WTC11 (cell line): ENCODE results near the gene THRSP. TPM values are rescaled to one million over a fixed set of nuclear protein-coding genes. Genes with fewer than 3 reads are reported as not detected.

Source experiments
- ATAC-seq: fragments of 200-7000 bp; cut with Tn5 transposase; 2 replicates; pipeline ENCODE4 v1.10.0; 2021; ENCODE audit warnings: mild to moderate bottlenecking, moderate library complexity
- CTCF ChIA-PET: fragments of 300-600 bp; sonication (Branson Sonifier 250); formaldehyde crosslinking; loops from one replicate; lab custom pipeline; 2021; ENCODE audit warnings: antibody characterized with exemption; lab: Charles Lee
- POLR2A ChIA-PET: fragments of 350-600 bp; sonication (Branson Sonifier 250); formaldehyde crosslinking; loops from one replicate; lab custom pipeline; 2021; ENCODE audit warnings: antibody characterized with exemption; lab: Charles Lee
- DNase-seq: peaks from one replicate; pipeline ENCODE4 v3.0.0; 2021; ENCODE audit warnings: low spot score
- H3K27ac Mint-ChIP-seq: 2 replicates; pipeline ENCODE4 v1.8.0; 2021; ENCODE audit warnings: mixed read lengths
- H3K27me3 Mint-ChIP-seq: 2 replicates; pipeline ENCODE4 v1.8.0; 2021; ENCODE audit warnings: low read depth, mild to moderate bottlenecking, moderate library complexity, mixed read lengths
- H3K36me3 Mint-ChIP-seq: 2 replicates; pipeline ENCODE4 v1.8.0; 2021; ENCODE audit warnings: mixed read lengths
- H3K4me1 Mint-ChIP-seq: 2 replicates; pipeline ENCODE4 v1.8.0; 2022; ENCODE audit warnings: mixed read lengths
- H3K4me3 Mint-ChIP-seq: 2 replicates; pipeline ENCODE4 v1.8.0; 2021; ENCODE audit warnings: mild to moderate bottlenecking, moderate library complexity, mixed read lengths
- H3K9me3 Mint-ChIP-seq: 2 replicates; pipeline ENCODE4 v1.8.0; 2021; ENCODE audit warnings: mixed read lengths
- ARID4B ChIP-seq: sonication (generic); formaldehyde crosslinking; IDR thresholded peaks from 2 replicates; pipeline ENCODE4 v1.8.0; 2023; ENCODE audit warnings: missing genetic modification reagents, mild to moderate bottlenecking, borderline replicate concordance
- ELF4 ChIP-seq: sonication (generic); formaldehyde crosslinking; IDR thresholded peaks from 2 replicates; pipeline ENCODE4 v1.8.1; 2022; ENCODE audit warnings: low read depth, mild to moderate bottlenecking, moderate library complexity, missing genetic modification reagents
- ETV6 ChIP-seq: sonication (generic); formaldehyde crosslinking; IDR thresholded peaks from 2 replicates; pipeline ENCODE4 v1.8.1; 2022; ENCODE audit warnings: mild to moderate bottlenecking, missing genetic modification reagents
- FOXK1 ChIP-seq: sonication (generic); formaldehyde crosslinking; IDR thresholded peaks from 2 replicates; pipeline ENCODE4 v1.8.0; 2022; ENCODE audit warnings: mild to moderate bottlenecking, moderate library complexity, missing genetic modification reagents
- FOXP4 ChIP-seq: sonication (generic); formaldehyde crosslinking; IDR thresholded peaks from 2 replicates; pipeline ENCODE4 v1.8.0; 2022; ENCODE audit warnings: mild to moderate bottlenecking, missing genetic modification reagents
- GRHL2 ChIP-seq: fragments of 250-450 bp; sonication (Bioruptor Pico); IDR thresholded peaks from 2 replicates; pipeline ENCODE4 v1.8.0; 2022; ENCODE audit warnings: mild to moderate bottlenecking, moderate library complexity; ENCODE audit not compliant: insufficient replicate concordance, severe bottlenecking
- IRF1 ChIP-seq: sonication (generic); formaldehyde crosslinking; IDR thresholded peaks from 2 replicates; pipeline ENCODE4 v1.8.0; 2023; ENCODE audit warnings: missing genetic modification reagents
- IRF2 ChIP-seq: sonication (generic); formaldehyde crosslinking; IDR thresholded peaks from 2 replicates; pipeline ENCODE4 v1.8.0; 2022; ENCODE audit warnings: low read depth, missing genetic modification reagents, borderline replicate concordance
- NFATC4 ChIP-seq: fragments of 250-450 bp; sonication (Bioruptor Pico); IDR thresholded peaks from 2 replicates; pipeline ENCODE4 v1.9.0; 2021; ENCODE audit warnings: mild to moderate bottlenecking
- NR2C2 ChIP-seq: sonication (generic); formaldehyde crosslinking; IDR thresholded peaks from 2 replicates; pipeline ENCODE4 v1.8.0; 2022; ENCODE audit warnings: mild to moderate bottlenecking, missing genetic modification reagents
- RELA ChIP-seq: sonication (generic); formaldehyde crosslinking; IDR thresholded peaks from 2 replicates; pipeline ENCODE4 v1.8.1; 2022; ENCODE audit warnings: missing genetic modification reagents, mild to moderate bottlenecking, borderline replicate concordance
- RORB ChIP-seq: fragments of 250-450 bp; sonication (Bioruptor Pico); IDR thresholded peaks from 2 replicates; pipeline ENCODE4 v1.9.0; 2021; ENCODE audit warnings: mild to moderate bottlenecking
- SMAD3 ChIP-seq: sonication (generic); formaldehyde crosslinking; IDR thresholded peaks from 2 replicates; pipeline ENCODE4 v1.8.0; 2022; ENCODE audit warnings: missing genetic modification reagents, mild to moderate bottlenecking, borderline replicate concordance
- USF1 ChIP-seq: sonication (generic); formaldehyde crosslinking; IDR thresholded peaks from 2 replicates; pipeline ENCODE4 v1.8.0; 2022; ENCODE audit warnings: mild to moderate bottlenecking, missing genetic modification reagents
- ZNF138 ChIP-seq: sonication (generic); formaldehyde crosslinking; conservative IDR thresholded peaks from 2 replicates; pipeline ENCODE4 v1.8.1; 2022; ENCODE audit warnings: mild to moderate bottlenecking, moderate library complexity, missing genetic modification reagents
- ZNF396 ChIP-seq: fragments of 250-450 bp; sonication (Bioruptor Pico); IDR thresholded peaks from 2 replicates; pipeline ENCODE4 v1.8.0; 2021; ENCODE audit warnings: mild to moderate bottlenecking, moderate library complexity, borderline replicate concordance
- ZNF416 ChIP-seq: fragments of 250-450 bp; sonication (Bioruptor Pico); IDR thresholded peaks from 2 replicates; pipeline ENCODE4 v1.9.0; 2021; ENCODE audit warnings: mild to moderate bottlenecking, inconsistent platforms
- ZNF512 ChIP-seq: sonication (generic); formaldehyde crosslinking; IDR thresholded peaks from 2 replicates; pipeline ENCODE4 v1.8.1; 2022; ENCODE audit warnings: missing genetic modification reagents, borderline replicate concordance
- ZNF532 ChIP-seq: fragments of 250-450 bp; sonication (Bioruptor Pico); IDR thresholded peaks from 2 replicates; pipeline ENCODE4 v1.9.0; 2021; ENCODE audit warnings: mild to moderate bottlenecking, borderline replicate concordance
- total RNA-seq: library from RNA; stranded (reverse); gene quantifications from 3 replicates; pipeline ENCODE4 v1.2.3, GENCODE V29; 2021

Gene THRSP
- total RNA-seq, 1 experiment from 2014 or later = not detected

GRCh38 chr11:78032090-78032489, 31.6 kb upstream of the THRSP start:
- Mint-ChIP-seq H3K4me3 (no peak overlapping the region), H3K27ac (no peak overlapping the region), H3K9me3 (peaks cover 6% of the 10 kb centered on the region), H3K4me1 (peaks cover 6% of the 10 kb centered on the region; the same call in 1 of the 2 replicates), H3K36me3 (no peaks in the 10 kb centered on the region), H3K27me3 (no peaks in the 10 kb centered on the region)
- DNase-seq = no peak
- CTCF ChIA-PET = interaction anchor here (0.7 to 8.3 kb wide), 2 partner anchors 8 to 13 kb away, joined by 4 to 46 read pairs; no protein-coding TSS in a partner anchor
- no peak for TF ChIP-seq ZNF138 (CRISPR knock-in tag)
- TF ChIP-seq NFATC4 (CRISPR knock-in tag) = no peak
- TF ChIP-seq ZNF532 (CRISPR knock-in tag) = no peak
- TF ChIP-seq RORB (CRISPR knock-in tag) = no peak
- no peak for TF ChIP-seq NR2C2 (CRISPR knock-in tag)
- TF ChIP-seq ETV6 (CRISPR knock-in tag) = no peak
- TF ChIP-seq ZNF396 (CRISPR knock-in tag) = no peak
- no peak for TF ChIP-seq ELF4 (CRISPR knock-in tag)
- TF ChIP-seq GRHL2 = no peak
- no peak for TF ChIP-seq FOXK1 (CRISPR knock-in tag)
- no peak for TF ChIP-seq RELA (CRISPR knock-in tag)
- no peak for TF ChIP-seq IRF1
- TF ChIP-seq IRF2 (CRISPR knock-in tag) = no peak
- TF ChIP-seq FOXP4 = no peak
- TF ChIP-seq USF1 = no peak
- no peak for TF ChIP-seq SMAD3 (CRISPR knock-in tag)
- no peak for TF ChIP-seq ARID4B (CRISPR knock-in tag)
- TF ChIP-seq ZNF512 (CRISPR knock-in tag) = no peak
- no peak for TF ChIP-seq ZNF416 (CRISPR knock-in tag)
- TF ChIP-seq, all 79 proteins: peak for 0
- POLR2A ChIA-PET = interaction anchor here (0.7 kb wide), 1 partner anchor 12 kb away, joined by 6 read pairs; no protein-coding TSS in a partner anchor
- ATAC-seq = no peak
